Measurements from ENCODE around the gene SCUBE3.

The SCUBE3 gene

GRCh38 chr6:35181933-35182612, 31.7 kb upstream of the SCUBE3 start:
- peak; percentile 97 for DNase-seq

- DNase-seq = no peak
Observed at GRCh38 chr6:35183281-35183680, 30.5 kb upstream of the SCUBE3 start.

GRCh38 chr6:35183935-35184334, 29.8 kb upstream of the SCUBE3 start:
- no peak for DNase-seq

- DNase-seq = no peak
Observed at GRCh38 chr6:35184580-35185301, 29.0 kb upstream of the SCUBE3 start.

- peak; percentile 81 for DNase-seq
Observed at GRCh38 chr6:35185302-35185681, 28.5 kb upstream of the SCUBE3 start.

GRCh38 chr6:35185971-35186370, 27.8 kb upstream of the SCUBE3 start:
- no peak for DNase-seq

- no peak for DNase-seq
Observed at GRCh38 chr6:35186571-35186970, 27.2 kb upstream of the SCUBE3 start.

- DNase-seq = no peak
Observed at GRCh38 chr6:35188886-35189285, 24.9 kb upstream of the SCUBE3 start.

GRCh38 chr6:35190306-35190705, 23.4 kb upstream of the SCUBE3 start:
- DNase-seq = no peak

GRCh38 chr6:35191889-35192288, 21.9 kb upstream of the SCUBE3 start:
- DNase-seq = peak; percentile 79

- DNase-seq = no peak
Observed at GRCh38 chr6:35192301-35192860, 21.4 kb upstream of the SCUBE3 start.

GRCh38 chr6:35194390-35194789, 19.4 kb upstream of the SCUBE3 start:
- no peak for DNase-seq

- DNase-seq = no peak
Observed at GRCh38 chr6:35195120-35195780, 18.5 kb upstream of the SCUBE3 start.

GRCh38 chr6:35197196-35197595, 16.6 kb upstream of the SCUBE3 start:
- no peak for DNase-seq

- no peak for DNase-seq
Observed at GRCh38 chr6:35199866-35200265, 13.9 kb upstream of the SCUBE3 start.

GRCh38 chr6:35202066-35202546, 11.7 kb upstream of the SCUBE3 start:
- no peak for DNase-seq

GRCh38 chr6:35203152-35203670, 10.5 kb upstream of the SCUBE3 start:
- DNase-seq = no peak

- DNase-seq = no peak
Observed at GRCh38 chr6:35203680-35204079, 10.1 kb upstream of the SCUBE3 start.

- DNase-seq = peak; percentile 66
Observed at GRCh38 chr6:35206346-35206745, 7.4 kb upstream of the SCUBE3 start.

GRCh38 chr6:35208419-35208818, 5.3 kb upstream of the SCUBE3 start:
- no peak for DNase-seq

- DNase-seq = no peak
Observed at GRCh38 chr6:35209081-35209480, 4.7 kb upstream of the SCUBE3 start.

GRCh38 chr6:35209622-35210247, 4.0 kb upstream of the SCUBE3 start:
- DNase-seq = no peak
